ENCODE measurements around the gene GABRA6. TPM values are rescaled to one million over a fixed set of nuclear protein-coding genes. Genes with fewer than 3 reads are reported as not detected.

Gene GABRA6
- total and polyA plus RNA-seq, 3 donors from 2014 or later: 0.49 to 6.2 (median 1.1) TPM

- no peaks in the 10 kb centered on the region for H3K36me3 ChIP-seq (ENCODE audit: low read depth, missing control alignments)
- H3K9me3 ChIP-seq: no peaks in the 10 kb centered on the region
- 82 to 95% methylated on average over 1 of the region's 1 CpG for WGBS, 2 donors
- no peak for DNase-seq
- no peak for TF ChIP-seq CTCF (IDR thresholded peaks at IDR 0.05)
- H3K27me3 ChIP-seq: no peaks in the 10 kb centered on the region
- intact Hi-C loops (cut with DNase I; ENCODE audit: low total_unique reads): no loop called here
- H3K27ac ChIP-seq: no peak overlapping the region
- no peak overlapping the region for H3K4me3 ChIP-seq
- H3K4me1 ChIP-seq: no peaks in the 10 kb centered on the region
Observed at GRCh38 chr5:161740433-161740832, 54.9 kb downstream of the GABRA6 start.

- Histone ChIP-seq H3K36me3 (ENCODE audit: low read depth, missing control alignments) (no peaks in the 10 kb centered on the region), H3K27me3 (no peaks in the 10 kb centered on the region), H3K4me3 (no peak overlapping the region), H3K9me3 (no peaks in the 10 kb centered on the region), H3K27ac (no peak overlapping the region), H3K4me1 (no peaks in the 10 kb centered on the region)
- whole genome bisulfite sequencing, 2 donors: 100% methylated on average over 1 to 2 of the region's 2 CpGs
- intact Hi-C loops (cut with DNase I; ENCODE audit: low total_unique reads): no loop called here
- no peak for TF ChIP-seq CTCF (IDR thresholded peaks at IDR 0.05)
- TF ChIP-seq POLR2A (IDR thresholded peaks at IDR 0.05): no peak
- DNase-seq: no peak
Observed at GRCh38 chr5:161744276-161744675, 58.8 kb downstream of the GABRA6 start.

GRCh38 chr5:161745392-161745791 is 59.9 kb downstream of the GABRA6 start:
- DNase-seq: no peak
- Histone ChIP-seq H3K4me3 (no peak overlapping the region), H3K36me3 (ENCODE audit: low read depth, missing control alignments) (no peaks in the 10 kb centered on the region), H3K27ac (no peak overlapping the region), H3K27me3 (no peaks in the 10 kb centered on the region), H3K9me3 (no peaks in the 10 kb centered on the region), H3K4me1 (no peaks in the 10 kb centered on the region)
- no peak for TF ChIP-seq CTCF (IDR thresholded peaks at IDR 0.05)
- TF ChIP-seq POLR2A (IDR thresholded peaks at IDR 0.05): no peak
- intact Hi-C loops (cut with DNase I; ENCODE audit: low total_unique reads): no loop called here
- WGBS, 2 donors: 57 to 59% methylated on average over 3 of the region's 3 CpGs

GRCh38 chr5:161751265-161751664 is 65.7 kb downstream of the GABRA6 start:
- no peaks in the 10 kb centered on the region for H3K9me3 ChIP-seq
- intact Hi-C loops (cut with DNase I; ENCODE audit: low total_unique reads): no loop called here
- H3K4me3 ChIP-seq: no peak overlapping the region
- 66 to 80% methylated on average over 10 of the region's 10 CpGs for WGBS, 2 donors
- no peaks in the 10 kb centered on the region for H3K4me1 ChIP-seq
- TF ChIP-seq POLR2A (IDR thresholded peaks at IDR 0.05) (no peak), CTCF (IDR thresholded peaks at IDR 0.05) (no peak)
- DNase-seq: no peak
- H3K27ac ChIP-seq: no peak overlapping the region
- no peaks in the 10 kb centered on the region for H3K36me3 ChIP-seq (ENCODE audit: low read depth, missing control alignments)
- no peaks in the 10 kb centered on the region for H3K27me3 ChIP-seq

Other genes starting within 250 kb of the GABRA6 start
- 1 to 10 TPM; 4.0 to 4.7 TPM for gene GABRB2, start 139.0 kb upstream of the GABRA6 start, total RNA-seq
- 1.3 TPM for gene GABRB2, start 139.0 kb upstream of the GABRA6 start, polyA plus RNA-seq (ENCODE audit: insufficient read depth, low read depth, low replicate concordance)
- under 1 TPM in 1 of 2 donors, not detected in 1; 0.12 TPM for gene GABRA1, start 162.4 kb downstream of the GABRA6 start, total RNA-seq
- not detected for gene GABRA1, start 162.4 kb downstream of the GABRA6 start, polyA plus RNA-seq (ENCODE audit: insufficient read depth, low read depth, low replicate concordance)